Measurements from ENCODE around the gene YIPF2. TPM values are rescaled to one million over a fixed set of nuclear protein-coding genes. Genes with fewer than 3 reads are reported as not detected.

The YIPF2 gene
- polyA plus RNA-seq, 1 of the 3 experiments (the other 2 are of a cell fraction): 61.3 TPM

DNA sequence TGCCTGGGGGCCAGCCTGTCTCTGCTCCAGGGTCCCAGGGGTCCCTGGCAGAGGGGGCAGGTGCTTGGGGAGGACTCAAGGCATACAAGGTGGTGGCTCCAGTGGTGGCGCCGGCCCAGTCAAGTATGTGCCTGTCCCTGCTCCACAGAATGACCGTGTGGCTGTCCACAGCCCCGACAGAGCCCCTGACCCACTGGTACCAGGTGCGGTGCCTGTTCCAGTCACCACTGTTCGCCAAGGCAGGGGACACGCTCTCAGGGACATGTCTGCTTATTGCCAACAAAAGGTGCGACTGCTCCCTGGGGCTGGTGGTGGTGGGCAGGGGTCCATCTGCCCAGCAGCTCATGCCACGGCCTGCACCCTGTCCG is 8.2 kb downstream of the YIPF2 start:
- no peaks in the 10 kb centered on the region for H3K79me2 ChIP-seq (ENCODE audit: insufficient read depth)
- H2AFZ ChIP-seq (ENCODE audit: low read depth): no peak overlapping the region
- H4K20me1 ChIP-seq (ENCODE audit: insufficient read depth): peaks cover 3% of the 10 kb centered on the region; the same call in 1 of the 2 replicates
- no peaks in the 10 kb centered on the region for H3K27me3 ChIP-seq (ENCODE audit: insufficient read depth)
- ChIA-PET CTCF (interaction anchor here (1.1 kb wide), 1 partner anchor 24 kb away, joined by 3 read pairs; no protein-coding TSS in a partner anchor), POLR2A (no interaction called here)
- no peaks in the 10 kb centered on the region for H3K9me2 ChIP-seq
- no peak overlapping the region for H3K27ac ChIP-seq (ENCODE audit: low read depth in 2 of 2, low read length in 1 of 2)
- DNase-seq: no peak
- H3K36me3 ChIP-seq (replicated peaks in 1 of 2; ENCODE audit: control insufficient read depth in 1 of 2, insufficient read depth in 2 of 2, low read length in 1 of 2): peaks cover 10 to 46% of the 10 kb centered on the region in 2 experiments
- peaks cover 3 to 10% of the 10 kb centered on the region in 2 experiments; a peak in 3 of 4 replicates for H3K4me1 ChIP-seq (ENCODE audit: control insufficient read depth in 1 of 2, insufficient read depth in 2 of 2, low read depth in 1 of 2, low read length in 1 of 2)
- no peak for TF ChIP-seq TCF12 (IDR thresholded peaks at IDR 0.05)
- no peak for TF ChIP-seq TEAD4 (IDR thresholded peaks at IDR 0.05; ENCODE audit: borderline replicate concordance, insufficient read depth)
- no peak for TF ChIP-seq MEF2A (IDR thresholded peaks at IDR 0.05; ENCODE audit: borderline replicate concordance, low read depth)
- TF ChIP-seq NRF1 (IDR thresholded peaks at IDR 0.05; ENCODE audit: low read depth, low read length): no peak
- TF ChIP-seq CHD2 (IDR thresholded peaks at IDR 0.05; ENCODE audit: low read length, partially characterized antibody): no peak
- TF ChIP-seq GABPA (IDR thresholded peaks at IDR 0.05; ENCODE audit: low read depth): no peak
- no peak for TF ChIP-seq ELF1 (IDR thresholded peaks at IDR 0.05)
- TF ChIP-seq FOSL2 (IDR thresholded peaks at IDR 0.05; ENCODE audit: borderline replicate concordance, low read depth): no peak
- TF ChIP-seq, protein P1, sequence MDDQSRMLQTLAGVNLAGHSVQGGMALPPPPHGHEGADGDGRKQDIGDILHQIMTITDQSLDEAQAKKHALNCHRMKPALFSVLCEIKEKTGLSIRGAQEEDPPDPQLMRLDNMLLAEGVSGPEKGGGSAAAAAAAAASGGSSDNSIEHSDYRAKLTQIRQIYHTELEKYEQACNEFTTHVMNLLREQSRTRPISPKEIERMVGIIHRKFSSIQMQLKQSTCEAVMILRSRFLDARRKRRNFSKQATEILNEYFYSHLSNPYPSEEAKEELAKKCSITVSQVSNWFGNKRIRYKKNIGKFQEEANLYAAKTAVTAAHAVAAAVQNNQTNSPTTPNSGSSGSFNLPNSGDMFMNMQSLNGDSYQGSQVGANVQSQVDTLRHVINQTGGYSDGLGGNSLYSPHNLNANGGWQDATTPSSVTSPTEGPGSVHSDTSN (IDR thresholded peaks at IDR 0.05): no peak
- TF ChIP-seq, protein P2, sequence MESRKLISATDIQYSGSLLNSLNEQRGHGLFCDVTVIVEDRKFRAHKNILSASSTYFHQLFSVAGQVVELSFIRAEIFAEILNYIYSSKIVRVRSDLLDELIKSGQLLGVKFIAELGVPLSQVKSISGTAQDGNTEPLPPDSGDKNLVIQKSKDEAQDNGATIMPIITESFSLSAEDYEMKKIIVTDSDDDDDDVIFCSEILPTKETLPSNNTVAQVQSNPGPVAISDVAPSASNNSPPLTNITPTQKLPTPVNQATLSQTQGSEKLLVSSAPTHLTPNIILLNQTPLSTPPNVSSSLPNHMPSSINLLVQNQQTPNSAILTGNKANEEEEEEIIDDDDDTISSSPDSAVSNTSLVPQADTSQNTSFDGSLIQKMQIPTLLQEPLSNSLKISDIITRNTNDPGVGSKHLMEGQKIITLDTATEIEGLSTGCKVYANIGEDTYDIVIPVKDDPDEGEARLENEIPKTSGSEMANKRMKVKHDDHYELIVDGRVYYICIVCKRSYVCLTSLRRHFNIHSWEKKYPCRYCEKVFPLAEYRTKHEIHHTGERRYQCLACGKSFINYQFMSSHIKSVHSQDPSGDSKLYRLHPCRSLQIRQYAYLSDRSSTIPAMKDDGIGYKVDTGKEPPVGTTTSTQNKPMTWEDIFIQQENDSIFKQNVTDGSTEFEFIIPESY (IDR thresholded peaks at IDR 0.05; ENCODE audit: borderline replicate concordance, low read depth): no peak
- H3K9me3 ChIP-seq: no peaks in the 10 kb centered on the region
- H3K4me3 ChIP-seq (ENCODE audit: low read depth in 2 of 2, low read length in 1 of 2): no peak overlapping the region
- H3K9ac ChIP-seq: no peak overlapping the region
- no peak overlapping the region for H3K4me2 ChIP-seq
- H3F3A ChIP-seq (replicated peaks; ENCODE audit: insufficient read depth): peaks cover 19% of the 10 kb centered on the region
- 90% methylated on average over 2 of the region's 10 CpGs for WGBS (ENCODE audit: low lambda C conversion rate)

DNA sequence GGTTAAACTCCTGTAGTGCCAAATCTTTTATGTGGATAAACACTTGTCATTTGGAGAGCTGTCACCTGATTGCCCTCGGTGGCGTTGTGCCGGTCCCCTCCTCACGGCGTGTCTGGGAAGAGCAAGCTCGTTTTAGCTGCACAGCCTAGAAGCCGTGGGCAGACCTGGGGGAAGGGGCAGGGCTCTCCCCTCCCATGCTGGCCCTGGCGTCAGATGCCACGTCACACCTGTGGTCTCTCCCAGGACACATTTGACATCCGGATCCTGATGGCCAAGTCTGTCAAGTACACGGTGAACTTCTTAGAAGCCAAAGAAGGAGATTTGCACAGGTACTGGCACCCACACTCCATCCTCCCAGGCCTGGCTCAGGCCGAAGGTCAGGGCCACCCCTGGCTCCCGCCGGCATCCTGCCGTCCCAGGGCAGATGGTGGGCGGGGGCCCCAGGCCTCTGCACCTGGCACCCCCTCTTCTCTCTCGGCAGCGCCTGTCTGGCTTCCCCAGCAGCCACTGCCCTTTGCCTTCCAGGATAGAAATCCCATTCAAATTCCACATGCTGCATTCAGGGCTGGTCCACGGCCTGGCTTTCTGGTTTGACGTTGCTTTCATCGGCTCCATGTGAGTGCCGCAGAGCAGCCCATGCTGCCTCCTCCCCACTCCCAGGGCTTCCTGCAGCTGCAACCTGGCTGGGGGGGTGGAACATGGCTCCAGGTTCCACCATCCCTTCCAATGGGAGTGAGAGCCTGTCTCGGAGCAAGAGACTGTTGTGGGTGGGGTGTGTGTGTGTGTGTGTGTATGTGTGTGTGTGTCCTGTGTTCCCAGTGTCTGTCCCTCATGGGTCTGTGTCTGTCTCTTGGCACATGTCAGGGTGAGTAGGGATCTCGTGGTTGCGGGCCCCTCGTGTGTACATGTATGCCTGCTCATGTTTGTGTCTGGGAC is 8.8 kb downstream of the YIPF2 start:
- Histone ChIP-seq H4K20me1 (ENCODE audit: insufficient read depth) (peaks cover 7% of the 10 kb centered on the region; the same call in 1 of the 2 replicates), H3K36me3 (replicated peaks in 1 of 2; ENCODE audit: control insufficient read depth in 1 of 2, insufficient read depth in 2 of 2, low read length in 1 of 2) (peaks cover 10 to 45% of the 10 kb centered on the region in 2 experiments), H3F3A (replicated peaks; ENCODE audit: insufficient read depth) (peaks cover 19% of the 10 kb centered on the region), H3K4me2 (no peak overlapping the region), H3K27me3 (ENCODE audit: insufficient read depth) (no peaks in the 10 kb centered on the region), H3K4me1 (ENCODE audit: control insufficient read depth in 1 of 2, insufficient read depth in 2 of 2, low read depth in 1 of 2, low read length in 1 of 2) (peaks cover 4 to 16% of the 10 kb centered on the region in 2 experiments; a peak in 3 of 4 replicates), H3K9me3 (no peaks in the 10 kb centered on the region), H3K9me2 (no peaks in the 10 kb centered on the region), H3K4me3 (ENCODE audit: low read depth in 2 of 2, low read length in 1 of 2) (no peak overlapping the region), H3K9ac (no peak overlapping the region), H3K27ac (ENCODE audit: low read depth in 2 of 2, low read length in 1 of 2) (no peak overlapping the region), H2AFZ (ENCODE audit: low read depth) (no peak overlapping the region), H3K79me2 (ENCODE audit: insufficient read depth) (no peaks in the 10 kb centered on the region)
- WGBS (ENCODE audit: low lambda C conversion rate): 94% methylated on average over 17 of the region's 26 CpGs
- ChIA-PET POLR2A (no interaction called here), CTCF (interaction anchor here (0.9 to 1.2 kb wide), 3 partner anchors 8 to 24 kb away, joined by 3 read pairs; no protein-coding TSS in a partner anchor)
- no peak for DNase-seq
- no peak for TF ChIP-seq MXI1 (IDR thresholded peaks at IDR 0.05; ENCODE audit: low read depth, low read length)
- TF ChIP-seq, protein P1 (IDR thresholded peaks at IDR 0.05): no peak
- no peak for TF ChIP-seq GATA2 (CRISPR knock-in tag; IDR thresholded peaks at IDR 0.05)
- no peak for TF ChIP-seq TAF1 (IDR thresholded peaks at IDR 0.05; ENCODE audit: borderline replicate concordance, low read depth, low read length)
- TF ChIP-seq YY1 (IDR thresholded peaks at IDR 0.05; ENCODE audit: low read depth): no peak
- no peak for TF ChIP-seq MEF2A (IDR thresholded peaks at IDR 0.05; ENCODE audit: borderline replicate concordance, low read depth)
- TF ChIP-seq RXRA (IDR thresholded peaks at IDR 0.05; ENCODE audit: borderline replicate concordance, low read depth): no peak
- TF ChIP-seq, protein P3, sequence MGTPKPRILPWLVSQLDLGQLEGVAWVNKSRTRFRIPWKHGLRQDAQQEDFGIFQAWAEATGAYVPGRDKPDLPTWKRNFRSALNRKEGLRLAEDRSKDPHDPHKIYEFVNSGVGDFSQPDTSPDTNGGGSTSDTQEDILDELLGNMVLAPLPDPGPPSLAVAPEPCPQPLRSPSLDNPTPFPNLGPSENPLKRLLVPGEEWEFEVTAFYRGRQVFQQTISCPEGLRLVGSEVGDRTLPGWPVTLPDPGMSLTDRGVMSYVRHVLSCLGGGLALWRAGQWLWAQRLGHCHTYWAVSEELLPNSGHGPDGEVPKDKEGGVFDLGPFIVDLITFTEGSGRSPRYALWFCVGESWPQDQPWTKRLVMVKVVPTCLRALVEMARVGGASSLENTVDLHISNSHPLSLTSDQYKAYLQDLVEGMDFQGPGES (IDR thresholded peaks at IDR 0.05; ENCODE audit: low read depth, low read length): no peak
- TF ChIP-seq, protein P4, sequence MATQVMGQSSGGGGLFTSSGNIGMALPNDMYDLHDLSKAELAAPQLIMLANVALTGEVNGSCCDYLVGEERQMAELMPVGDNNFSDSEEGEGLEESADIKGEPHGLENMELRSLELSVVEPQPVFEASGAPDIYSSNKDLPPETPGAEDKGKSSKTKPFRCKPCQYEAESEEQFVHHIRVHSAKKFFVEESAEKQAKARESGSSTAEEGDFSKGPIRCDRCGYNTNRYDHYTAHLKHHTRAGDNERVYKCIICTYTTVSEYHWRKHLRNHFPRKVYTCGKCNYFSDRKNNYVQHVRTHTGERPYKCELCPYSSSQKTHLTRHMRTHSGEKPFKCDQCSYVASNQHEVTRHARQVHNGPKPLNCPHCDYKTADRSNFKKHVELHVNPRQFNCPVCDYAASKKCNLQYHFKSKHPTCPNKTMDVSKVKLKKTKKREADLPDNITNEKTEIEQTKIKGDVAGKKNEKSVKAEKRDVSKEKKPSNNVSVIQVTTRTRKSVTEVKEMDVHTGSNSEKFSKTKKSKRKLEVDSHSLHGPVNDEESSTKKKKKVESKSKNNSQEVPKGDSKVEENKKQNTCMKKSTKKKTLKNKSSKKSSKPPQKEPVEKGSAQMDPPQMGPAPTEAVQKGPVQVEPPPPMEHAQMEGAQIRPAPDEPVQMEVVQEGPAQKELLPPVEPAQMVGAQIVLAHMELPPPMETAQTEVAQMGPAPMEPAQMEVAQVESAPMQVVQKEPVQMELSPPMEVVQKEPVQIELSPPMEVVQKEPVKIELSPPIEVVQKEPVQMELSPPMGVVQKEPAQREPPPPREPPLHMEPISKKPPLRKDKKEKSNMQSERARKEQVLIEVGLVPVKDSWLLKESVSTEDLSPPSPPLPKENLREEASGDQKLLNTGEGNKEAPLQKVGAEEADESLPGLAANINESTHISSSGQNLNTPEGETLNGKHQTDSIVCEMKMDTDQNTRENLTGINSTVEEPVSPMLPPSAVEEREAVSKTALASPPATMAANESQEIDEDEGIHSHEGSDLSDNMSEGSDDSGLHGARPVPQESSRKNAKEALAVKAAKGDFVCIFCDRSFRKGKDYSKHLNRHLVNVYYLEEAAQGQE (IDR thresholded peaks at IDR 0.05; ENCODE audit: low read depth, low read length): no peak
